Loucy (cell line): ENCODE measurements around the gene ADH1A.

Source experiments
- CTCF ChIP-seq: fragments of 200-600 bp; sonication (generic); conservative IDR thresholded peaks from 2 replicates; pipeline ENCODE4 v1.5.1; 2014; ENCODE audit warnings: mild to moderate bottlenecking, antibody characterized with exemption, low read length
- EZH2phosphoT487 ChIP-seq: fragments of 200-600 bp; IDR thresholded peaks from 2 replicates; pipeline ENCODE4 v1.6.1; 2018; ENCODE audit warnings: antibody characterized with exemption, mild to moderate bottlenecking, moderate library complexity, borderline replicate concordance

- no peak for TF ChIP-seq CTCF
- TF ChIP-seq EZH2phosphoT487 = no peak
Measured at GRCh38 chr4:99336553-99336952, 45.8 kb upstream of the ADH1A start.
